ENCODE results near the gene HACD3.
"Not testable (repeated sequence)": the region's sequence is repeated elsewhere in the genome, so short reads cannot be mapped to it uniquely, and the experiment has no call there.

DNA sequence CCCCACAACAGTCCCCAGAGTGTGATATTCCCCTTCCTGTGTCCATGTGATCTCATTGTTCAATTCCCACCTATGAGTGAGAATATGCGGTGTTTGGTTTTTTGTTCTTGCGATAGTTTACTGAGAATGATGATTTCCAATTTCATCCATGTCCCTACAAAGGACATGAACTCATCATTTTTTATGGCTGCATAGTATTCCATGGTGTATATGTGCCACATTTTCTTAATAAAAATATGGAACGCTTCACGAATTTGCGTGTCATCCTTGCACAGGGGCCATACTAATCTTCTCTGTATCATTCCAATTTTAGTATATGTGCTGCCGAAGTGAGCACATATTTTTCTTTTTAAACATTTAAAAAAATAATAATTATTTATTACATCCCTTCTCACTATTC is 22.6 kb downstream of the HACD3 start:
- not testable (repeated sequence) for TF ChIP-seq CTCF, POLR2A (IDR thresholded peaks at IDR 0.05)
